Endometrium (tissue), 2 donors: ENCODE data around the gene FBXO11.
"Not testable (repeated sequence)": the region's sequence is repeated elsewhere in the genome, so short reads cannot be mapped to it uniquely, and the experiment has no call there.

Experiments used
- FAIRE-seq: peaks from 2 replicates; lab custom pipeline; 2012; peaks lifted over from hg19 to GRCh38; lab: Jason Lieb, UNC
- donor health status: control.
- donor health status: control.

The FBXO11 gene

GRCh38 chr2:47906157-47907038, at the start of gene FBXO11:
Gene FBXO11 (minus strand): TSS chr2:47906498. CDS start chr2:47905720, 778 bp downstream.
- no peak for FAIRE-seq

GRCh38 chr2:47950340-47951301, 44.3 kb upstream of the FBXO11 start:
- peak; percentile 82 for FAIRE-seq

- no peak for FAIRE-seq
These were observed 40.3 kb upstream of the FBXO11 start for GRCh38 chr2:47946593-47946992.

- no peak for FAIRE-seq
These were observed 38.9 kb upstream of the FBXO11 start for GRCh38 chr2:47945046-47945781.

GRCh38 chr2:47941936-47942335, 35.6 kb upstream of the FBXO11 start:
- no peak for FAIRE-seq

GRCh38 chr2:47937677-47938076, 31.4 kb upstream of the FBXO11 start:
- FAIRE-seq = no peak

- FAIRE-seq = no peak
These were observed 28.8 kb upstream of the FBXO11 start for GRCh38 chr2:47935071-47935470.

- FAIRE-seq = no peak
These were observed 11.7 kb upstream of the FBXO11 start for GRCh38 chr2:47918043-47918442.

- no peak for FAIRE-seq
These were observed 11.1 kb upstream of the FBXO11 start for GRCh38 chr2:47917276-47917961.

GRCh38 chr2:47916412-47916811, 10.1 kb upstream of the FBXO11 start:
- no peak for FAIRE-seq

GRCh38 chr2:47910662-47911061, 4.4 kb upstream of the FBXO11 start:
- not testable (repeated sequence) for FAIRE-seq

- no peak for FAIRE-seq
These were observed 2.4 kb upstream of the FBXO11 start for GRCh38 chr2:47908682-47909081.

GRCh38 chr2:47907039-47907781, 912 bp upstream of the FBXO11 start:
- FAIRE-seq = peak; percentile 77

GRCh38 chr2:47905386-47906156, 727 bp downstream of the FBXO11 start:
- FAIRE-seq = no peak

- peak; percentile 64 for FAIRE-seq
These were observed 2.4 kb downstream of the FBXO11 start for GRCh38 chr2:47903781-47904490.

GRCh38 chr2:47901892-47902291, 4.4 kb downstream of the FBXO11 start:
- not testable (repeated sequence) for FAIRE-seq

GRCh38 chr2:47900857-47901256, 5.4 kb downstream of the FBXO11 start:
- no peak for FAIRE-seq

GRCh38 chr2:47899915-47900816, 6.1 kb downstream of the FBXO11 start:
- no peak for FAIRE-seq
